Progenitor cell of endocrine pancreas (in vitro differentiated cells): Measurements from ENCODE around the gene LRRC38. TPM values are rescaled to one million over a fixed set of nuclear protein-coding genes. Genes with fewer than 3 reads are reported as not detected.

Experiments used
- DNase-seq: peaks from one replicate; pipeline ENCODE4 v3.0.0; 2021; ENCODE audit warnings: low spot score; ENCODE audit not compliant: unreplicated experiment
- H3K27ac Mint-ChIP-seq: 2 replicates; pipeline ENCODE4 v1.8.0; 2021; ENCODE audit warnings: mild to moderate bottlenecking, moderate library complexity, mixed read lengths
- H3K27me3 Mint-ChIP-seq: 2 replicates; pipeline ENCODE4 v1.8.0; 2021; ENCODE audit warnings: mixed read lengths
- H3K36me3 Mint-ChIP-seq: 2 replicates; pipeline ENCODE4 v1.8.0; 2022; ENCODE audit warnings: mixed read lengths; ENCODE audit not compliant: insufficient read depth
- H3K4me1 Mint-ChIP-seq: 2 replicates; pipeline ENCODE4 v1.8.0; 2021; ENCODE audit warnings: low read depth, mixed read lengths
- H3K4me3 Mint-ChIP-seq: 2 replicates; pipeline ENCODE4 v1.8.0; 2021; ENCODE audit warnings: low read depth, mild to moderate bottlenecking, moderate library complexity, mixed read lengths
- H3K9me3 Mint-ChIP-seq: 2 replicates; pipeline ENCODE4 v1.8.0; 2021; ENCODE audit warnings: low read depth, mixed read lengths
- CTCF ChIP-seq: fragments of 200-600 bp; sonication (generic); IDR thresholded peaks from one replicate; pipeline ENCODE4 v1.5.0; 2021; ENCODE audit warnings: antibody characterized with exemption, mild to moderate bottlenecking; ENCODE audit not compliant: unreplicated experiment
- total RNA-seq: library from RNA; stranded (reverse); gene quantifications from 2 replicates; pipeline ENCODE4 v1.2.1, GENCODE V29; 2021

Gene LRRC38
- total RNA-seq, 1 donor from 2014 or later: not detected

- Mint-ChIP-seq H3K27me3 (peaks cover 74% of the 10 kb centered on the region), H3K4me3 (no peak overlapping the region), H3K36me3 (no peaks in the 10 kb centered on the region), H3K4me1 (peaks cover 4% of the 10 kb centered on the region), H3K27ac (no peak overlapping the region), H3K9me3 (no peaks in the 10 kb centered on the region)
- DNase-seq: no peak
- TF ChIP-seq CTCF: no peak
Measured at GRCh38 chr1:13510499-13510898, 3.3 kb downstream of the LRRC38 start.

- H3K27ac Mint-ChIP-seq: no peak overlapping the region
- H3K9me3 Mint-ChIP-seq: no peaks in the 10 kb centered on the region
- no peak for TF ChIP-seq CTCF
- no peak overlapping the region for H3K4me3 Mint-ChIP-seq
- no peaks in the 10 kb centered on the region for H3K36me3 Mint-ChIP-seq
- DNase-seq: no peak
- peaks cover 60% of the 10 kb centered on the region for H3K27me3 Mint-ChIP-seq
- H3K4me1 Mint-ChIP-seq: peaks cover 1% of the 10 kb centered on the region
Measured at GRCh38 chr1:13507075-13507474, 6.7 kb downstream of the LRRC38 start.

- Mint-ChIP-seq H3K36me3 (no peaks in the 10 kb centered on the region), H3K27me3 (peaks cover 45% of the 10 kb centered on the region), H3K9me3 (no peaks in the 10 kb centered on the region), H3K4me1 (peaks cover 1% of the 10 kb centered on the region), H3K4me3 (no peak overlapping the region), H3K27ac (no peak overlapping the region)
- DNase-seq: no peak
- no peak for TF ChIP-seq CTCF
Measured at GRCh38 chr1:13505020-13505419, 8.8 kb downstream of the LRRC38 start.

- Mint-ChIP-seq H3K4me1 (peaks cover 1% of the 10 kb centered on the region), H3K9me3 (no peaks in the 10 kb centered on the region), H3K4me3 (no peak overlapping the region), H3K36me3 (no peaks in the 10 kb centered on the region), H3K27ac (no peak overlapping the region), H3K27me3 (peaks cover 38% of the 10 kb centered on the region)
- no peak for DNase-seq
- TF ChIP-seq CTCF: no peak
Measured at GRCh38 chr1:13500806-13501205, 13.0 kb downstream of the LRRC38 start.

GRCh38 chr1:13499422-13499821 is 14.4 kb downstream of the LRRC38 start:
- H3K36me3 Mint-ChIP-seq: no peaks in the 10 kb centered on the region
- H3K27ac Mint-ChIP-seq: no peak overlapping the region
- H3K27me3 Mint-ChIP-seq: peaks cover 36% of the 10 kb centered on the region
- no peaks in the 10 kb centered on the region for H3K9me3 Mint-ChIP-seq
- DNase-seq: no peak
- no peak overlapping the region for H3K4me3 Mint-ChIP-seq
- no peaks in the 10 kb centered on the region for H3K4me1 Mint-ChIP-seq
- TF ChIP-seq CTCF: no peak
